Measurements from ENCODE around the gene MRPS26.
"Not testable (repeated sequence)": the region's sequence is repeated elsewhere in the genome, so short reads cannot be mapped to it uniquely, and the experiment has no call there.

Gene MRPS26

DNA sequence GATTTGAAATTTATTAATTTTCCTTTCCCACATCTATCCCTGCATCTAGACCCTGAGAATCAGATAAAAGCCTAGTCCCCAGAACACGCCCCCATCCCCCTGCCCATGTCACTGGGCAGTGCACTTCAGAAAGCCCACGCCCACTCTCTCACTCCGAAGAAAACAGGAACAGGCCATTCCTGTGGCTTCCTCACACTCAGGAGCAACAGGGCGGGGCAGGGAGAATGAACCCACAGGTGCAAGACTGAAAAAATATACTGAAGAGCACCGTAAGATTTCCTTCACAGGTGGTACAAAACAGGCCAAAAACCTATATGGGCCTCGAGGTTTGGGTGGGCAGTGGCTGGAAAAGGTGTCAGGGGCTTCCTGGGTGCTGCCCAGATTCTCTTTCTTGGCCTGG is 29.0 kb downstream of the MRPS26 start:
- DNase-seq (ENCODE audit: low read depth), result no peak

DNA sequence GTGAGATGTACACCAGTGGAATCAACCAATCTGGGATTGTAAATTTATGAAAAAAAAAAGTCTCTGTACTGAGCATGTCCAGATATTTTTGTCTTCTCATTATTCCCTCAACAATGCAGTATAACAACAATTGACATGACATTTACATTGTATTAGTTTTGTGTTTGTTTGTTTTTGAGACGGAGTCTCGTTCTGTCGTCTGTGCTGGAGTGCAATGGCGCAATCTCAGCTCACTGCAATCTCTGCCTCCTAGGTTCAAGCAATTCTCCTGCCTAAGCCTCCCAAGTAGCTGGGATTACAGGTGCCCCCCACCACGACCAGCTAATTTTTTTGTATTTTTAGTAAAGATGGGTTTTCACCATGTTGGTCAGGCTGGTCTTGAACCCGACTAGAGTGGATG is 29.5 kb downstream of the MRPS26 start:
- not testable (repeated sequence) for DNase-seq (ENCODE audit: low read depth)

DNA sequence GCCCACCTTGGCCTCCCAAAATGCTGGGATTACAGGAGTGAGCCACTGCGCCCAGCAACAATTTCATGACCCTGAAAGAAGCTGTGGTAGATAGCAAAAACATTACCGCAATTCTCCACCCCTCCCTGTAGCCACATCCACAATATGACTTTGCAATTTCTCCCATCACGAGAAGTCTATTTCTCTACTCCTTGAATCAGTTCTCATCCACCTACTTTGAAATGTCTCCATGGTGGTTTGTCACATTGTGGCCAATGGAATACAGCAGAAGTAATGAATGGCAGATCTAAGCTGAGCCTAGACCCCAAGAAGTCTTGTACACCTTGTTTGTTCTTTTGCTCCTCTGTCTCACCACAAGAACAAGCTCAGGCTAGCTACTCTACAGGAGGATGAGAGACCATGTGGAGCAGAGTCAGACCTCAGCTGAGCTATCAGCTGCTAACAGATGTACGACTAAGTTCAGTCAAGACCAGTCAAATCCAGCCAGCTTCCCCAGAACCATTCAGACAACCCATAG is 31.8 kb downstream of the MRPS26 start:
- no peak for DNase-seq (ENCODE audit: low read depth)

DNA sequence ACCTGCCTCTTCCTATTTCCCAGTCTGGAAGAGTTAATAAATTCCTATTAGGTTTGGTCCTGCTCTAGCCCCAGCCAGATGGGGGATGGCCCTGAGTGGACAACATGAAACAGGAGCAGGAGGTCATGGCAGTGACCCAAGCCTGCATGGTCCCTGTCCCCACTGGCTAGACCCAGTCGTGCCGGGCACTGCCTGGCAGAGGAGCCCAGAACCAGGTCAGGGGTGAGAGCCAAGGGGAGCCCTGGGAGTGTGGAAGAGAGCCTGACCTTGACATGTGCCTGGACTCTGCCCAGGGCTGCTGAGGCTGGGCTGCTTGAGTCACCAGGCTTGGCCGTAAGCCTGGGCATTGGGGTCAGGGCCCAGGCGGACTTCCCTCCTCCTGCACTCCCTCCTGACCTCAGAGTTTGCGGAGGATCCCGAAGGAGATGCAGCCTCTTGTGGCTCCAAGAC is 35.1 kb downstream of the MRPS26 start:
- DNase-seq (ENCODE audit: low read depth), result no peak

DNA sequence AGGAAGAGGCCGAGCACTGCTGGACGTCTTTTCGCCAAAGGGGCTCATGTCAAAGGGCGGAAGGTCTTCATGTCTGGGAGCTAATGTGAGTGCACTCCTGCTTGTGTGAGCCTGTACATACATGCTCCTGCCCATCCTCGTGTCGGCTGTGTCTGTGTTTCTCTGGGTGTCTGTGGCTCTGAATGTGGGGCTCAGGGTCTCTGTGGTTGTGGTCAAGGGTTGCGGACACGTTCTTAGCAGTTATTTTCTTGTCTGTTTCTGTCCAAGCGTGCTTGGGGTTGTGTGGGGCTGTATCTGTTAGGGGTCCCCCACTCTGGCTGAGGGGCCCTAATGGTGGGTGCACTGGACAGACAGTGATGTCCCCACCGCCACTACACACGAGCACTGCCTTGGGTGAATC is 35.8 kb downstream of the MRPS26 start:
- no peak for DNase-seq (ENCODE audit: low read depth)

DNA sequence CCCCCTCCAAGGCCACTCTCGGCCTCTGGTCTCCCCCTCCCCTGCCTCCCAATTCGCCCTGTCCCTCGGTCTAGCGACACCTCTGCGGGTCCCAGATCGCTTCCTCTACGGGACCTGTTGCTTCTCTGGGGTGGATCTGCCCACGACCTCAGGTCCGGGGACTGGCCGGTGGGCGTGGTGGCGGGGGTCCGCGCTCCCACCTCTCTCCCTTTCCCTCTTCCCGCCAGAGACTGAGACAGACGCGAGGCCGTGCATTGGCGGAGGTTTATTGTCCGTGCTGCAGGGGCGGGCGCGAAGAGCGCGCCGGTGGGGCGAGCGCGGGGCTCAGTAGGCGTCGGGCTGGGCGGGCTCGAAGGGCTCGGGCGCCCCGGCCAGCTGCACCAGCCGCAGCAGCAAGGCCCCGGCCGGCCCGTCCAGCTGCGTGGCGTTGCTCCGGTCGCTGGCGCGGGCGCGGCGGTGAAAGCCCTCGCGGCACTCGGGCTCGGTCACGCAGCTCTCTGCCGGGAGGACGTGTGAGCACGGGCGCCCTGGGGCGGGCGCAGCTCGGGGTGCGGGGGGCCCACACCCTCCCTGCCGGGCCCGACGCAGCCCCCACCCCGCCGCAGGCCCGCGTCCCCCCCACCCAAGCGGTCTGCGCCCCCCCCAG is 36.6 kb downstream of the MRPS26 start:
- no peak for DNase-seq (ENCODE audit: low read depth)

DNA sequence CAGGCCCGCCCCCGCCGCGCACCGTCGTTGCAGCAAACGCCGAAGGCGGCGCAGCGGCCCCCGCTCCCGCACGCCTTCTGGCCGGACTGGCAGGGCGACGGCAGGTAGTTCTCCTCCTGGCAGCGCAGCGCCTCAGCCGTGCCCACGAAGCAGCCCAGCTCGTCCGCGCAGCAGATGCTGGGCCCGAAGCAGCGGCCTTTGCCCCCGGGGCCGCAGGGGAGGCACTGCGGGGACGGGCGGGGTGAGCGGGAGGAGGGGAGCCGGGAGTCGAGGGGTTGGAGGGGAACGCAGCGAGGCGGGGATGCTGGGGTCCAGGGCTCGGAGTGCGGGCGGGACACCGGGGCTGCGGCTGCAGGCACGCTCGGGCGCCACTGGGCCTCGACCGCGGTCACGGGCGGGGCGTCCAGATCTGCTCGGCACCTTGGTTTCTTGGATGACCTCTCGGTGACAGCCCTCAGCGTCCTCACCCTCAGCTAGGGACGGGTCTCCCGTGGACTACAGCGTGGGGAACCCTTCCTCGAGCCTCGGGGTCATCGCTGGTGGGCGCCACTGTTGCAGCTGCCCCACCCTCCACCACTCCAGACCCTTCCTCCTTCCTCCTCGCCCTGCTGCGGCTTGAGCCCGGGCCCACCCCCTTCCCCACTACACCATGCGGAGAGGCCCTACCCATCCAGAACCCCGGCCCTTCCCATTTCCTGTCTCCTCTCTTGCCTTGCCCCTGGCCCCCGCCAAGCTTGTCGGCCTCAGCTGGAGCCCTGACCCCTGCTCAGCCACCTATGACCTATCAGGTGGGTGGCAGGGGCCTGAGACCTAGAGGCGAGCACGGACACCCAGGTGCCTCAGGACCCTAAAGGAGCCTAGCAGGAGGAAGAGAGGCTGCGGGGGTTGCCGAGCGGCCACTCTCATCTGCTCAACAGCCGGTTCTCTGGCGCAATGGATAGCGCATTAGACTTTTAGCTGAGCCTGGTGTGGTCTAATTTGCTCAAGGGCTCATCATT is 37.4 kb downstream of the MRPS26 start:
- no peak for DNase-seq (ENCODE audit: low read depth)

DNA sequence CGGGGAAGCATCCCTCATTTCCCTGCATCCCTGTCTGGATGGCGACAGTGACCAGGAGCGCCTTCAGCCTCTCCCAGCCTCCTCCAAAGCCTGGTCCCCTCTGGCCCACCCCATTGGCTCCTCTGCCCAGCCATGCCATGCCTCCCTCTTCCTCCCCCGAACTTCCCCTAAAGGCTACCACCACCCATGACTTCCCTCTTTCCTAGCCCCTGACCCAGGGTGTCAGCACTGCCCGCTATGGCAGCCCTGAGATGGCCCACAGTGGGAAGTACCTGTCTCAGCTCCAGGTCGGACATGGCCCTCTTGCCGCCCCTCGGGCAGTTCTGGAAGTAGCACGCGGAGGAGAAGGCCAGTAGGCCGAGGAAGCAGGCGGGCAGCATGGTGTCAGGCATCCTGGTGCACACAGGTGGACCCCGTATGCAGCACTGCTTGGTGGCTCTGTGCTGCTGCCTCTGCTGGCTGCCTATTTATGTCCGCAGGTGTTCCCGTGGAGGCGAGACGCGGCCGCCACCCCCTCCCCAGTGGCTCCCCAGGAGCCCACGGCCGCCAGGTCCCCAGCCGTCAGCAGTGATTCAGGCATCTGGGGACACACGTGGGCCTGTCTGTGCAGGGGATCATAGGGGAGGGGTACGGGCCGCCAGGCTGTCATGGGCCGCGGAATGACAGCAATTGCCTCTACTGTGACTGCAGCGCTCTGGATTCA is 38.6 kb downstream of the MRPS26 start, which contains the start of gene AVP:
Gene AVP, minus strand, starts transcription at position 442 of the 703 bp plus-strand sequence. Its CDS starts 50 bp downstream, at position 392.
- no peak for DNase-seq (ENCODE audit: low read depth)

DNA sequence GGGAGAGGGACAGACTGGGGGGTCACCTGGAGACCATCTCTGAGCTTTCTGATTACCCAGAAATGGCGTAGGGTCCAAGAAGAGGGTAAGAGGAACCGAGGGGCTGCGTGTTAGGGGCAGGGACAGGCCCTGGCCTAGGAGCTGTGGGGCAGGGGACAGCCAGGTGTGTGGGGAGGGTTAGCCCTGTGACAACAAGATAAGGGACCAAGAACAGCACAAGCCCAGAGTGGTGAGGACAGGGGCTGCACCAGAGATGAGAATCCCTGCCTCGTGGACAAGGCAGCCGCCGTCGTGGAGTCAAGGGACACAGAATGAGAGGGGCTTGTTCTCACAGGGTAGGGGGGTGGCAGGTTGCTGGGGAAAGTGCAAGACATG is 39.1 kb downstream of the MRPS26 start:
- no peak for DNase-seq (ENCODE audit: low read depth)

DNA sequence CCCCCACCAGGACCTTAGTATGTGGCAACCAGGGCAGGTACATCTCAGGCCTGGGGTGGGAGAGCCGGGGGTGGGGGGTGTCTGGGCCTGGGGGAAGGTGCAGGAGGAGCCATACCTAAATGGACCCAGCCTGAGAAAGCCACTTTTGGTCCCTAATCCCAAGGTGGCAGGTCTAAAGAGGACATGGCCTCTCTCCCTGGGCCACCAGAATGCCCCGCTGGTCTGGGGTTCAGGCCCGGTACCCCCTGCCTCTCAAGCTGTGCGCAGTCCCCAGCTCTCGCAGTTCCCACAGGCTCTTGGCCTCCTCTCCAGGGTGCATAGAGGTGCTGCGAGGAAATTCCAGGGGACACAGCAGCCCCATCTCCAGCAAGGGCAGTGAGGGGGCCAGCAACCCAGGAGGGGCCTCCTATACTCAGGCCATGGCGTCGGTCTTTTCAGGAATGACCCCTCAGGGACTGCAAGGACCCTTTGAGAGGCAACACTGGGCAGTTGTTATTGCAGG is 39.8 kb downstream of the MRPS26 start:
- no peak for DNase-seq (ENCODE audit: low read depth)

DNA sequence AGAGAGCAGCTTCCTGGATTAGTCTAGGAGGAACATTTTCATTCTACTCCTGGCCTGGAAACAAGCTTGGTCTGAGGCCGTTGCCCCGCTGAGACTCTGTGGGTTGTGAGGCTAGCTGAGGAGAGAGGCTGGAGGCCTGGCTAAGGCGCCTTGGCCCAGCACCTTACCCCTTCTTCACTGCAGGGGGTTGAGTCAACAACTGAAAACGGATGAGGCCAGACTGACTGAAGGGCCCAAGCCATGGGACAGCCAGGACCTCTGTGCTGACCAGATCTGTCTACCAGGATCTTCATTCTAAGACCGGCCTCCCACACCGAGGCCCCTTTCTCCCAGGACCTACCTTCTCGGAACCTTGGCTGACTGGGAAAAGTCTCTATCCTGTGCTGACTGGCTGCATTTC is 42.2 kb downstream of the MRPS26 start:
- DNase-seq (ENCODE audit: low read depth), result no peak

DNA sequence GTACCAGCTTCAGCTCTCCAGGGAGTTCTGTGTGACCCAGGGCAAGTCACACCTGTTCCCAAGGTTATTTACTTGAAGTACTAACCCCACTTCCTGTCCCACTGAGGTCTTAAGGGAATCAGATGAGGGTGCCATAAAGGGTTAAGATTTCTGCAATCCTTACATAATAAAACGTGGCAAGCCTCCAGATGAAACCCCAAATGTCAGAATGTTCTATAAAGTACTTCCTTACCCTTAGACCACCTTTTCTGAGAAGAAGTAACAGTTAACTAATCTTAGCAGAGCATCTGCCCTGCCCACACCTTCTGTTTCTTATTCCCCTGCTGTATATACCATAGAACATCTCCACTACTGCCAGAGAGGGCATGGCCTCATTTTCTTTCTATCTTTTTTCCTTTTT is 44.7 kb downstream of the MRPS26 start:
- DNase-seq (ENCODE audit: low read depth), result no peak

DNA sequence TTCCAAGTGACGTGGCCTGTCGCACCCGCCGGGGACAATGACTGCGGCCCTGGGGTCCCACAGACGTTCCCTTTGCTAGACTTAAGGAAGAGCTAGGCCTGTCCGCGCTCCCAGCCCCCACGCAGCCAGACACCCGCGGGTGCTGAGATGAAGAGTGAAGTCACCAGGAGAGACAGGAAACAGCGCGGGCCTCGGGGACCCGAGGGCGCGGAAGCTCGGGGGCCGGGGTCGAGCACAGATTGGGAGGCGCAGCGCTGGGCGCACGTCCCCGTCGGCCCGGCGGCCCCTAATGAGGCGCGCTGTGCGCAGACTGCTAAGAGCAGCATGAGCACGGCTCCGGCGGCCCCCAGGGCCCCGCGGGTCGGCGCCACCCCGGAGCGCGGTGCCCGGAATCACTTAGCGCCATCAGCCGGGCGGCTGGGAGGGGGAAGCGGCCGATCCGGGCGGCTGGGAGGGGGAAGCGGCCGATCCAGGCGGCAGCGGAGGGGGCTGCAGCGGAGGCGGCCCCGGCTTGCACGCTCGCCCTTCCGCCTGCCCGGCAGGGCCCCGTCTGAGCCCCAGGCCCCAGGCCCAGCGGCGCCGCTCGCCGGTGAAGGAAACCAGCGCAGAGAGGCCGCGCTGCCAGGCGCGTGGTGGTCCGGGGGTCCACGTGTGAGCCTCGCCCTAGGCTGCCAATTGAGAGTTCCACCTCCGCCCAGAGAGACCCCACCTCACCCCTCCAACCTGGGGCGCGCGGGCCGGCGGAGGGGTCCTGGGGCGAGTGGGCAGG is 46.9 kb downstream of the MRPS26 start:
- DNase-seq (ENCODE audit: low read depth), result no peak

DNA sequence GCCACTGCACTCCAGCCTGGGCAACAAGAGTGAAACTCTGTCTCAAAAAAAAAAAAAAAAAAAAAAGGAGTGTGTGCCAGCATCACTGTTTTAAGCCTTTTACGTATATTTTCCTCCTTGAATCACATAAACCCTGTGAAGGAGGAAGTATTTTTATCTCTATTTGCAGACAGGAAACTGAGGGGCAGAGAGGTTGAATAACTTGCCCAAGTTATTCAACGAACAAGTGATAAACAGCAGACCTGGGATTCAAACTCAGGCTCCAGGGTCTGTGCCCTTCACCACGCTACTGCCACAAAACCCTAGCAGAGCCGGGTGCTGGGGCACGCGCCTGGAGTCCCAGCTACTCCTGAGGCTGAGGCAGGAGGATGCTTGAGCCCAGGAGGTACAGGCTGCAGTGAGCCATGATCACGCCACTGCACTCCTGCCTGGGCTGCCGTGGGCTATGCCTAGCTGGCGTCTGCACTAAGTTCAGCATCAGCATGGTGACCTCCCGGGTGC is 48.1 kb downstream of the MRPS26 start:
- no peak for DNase-seq (ENCODE audit: low read depth)

DNA sequence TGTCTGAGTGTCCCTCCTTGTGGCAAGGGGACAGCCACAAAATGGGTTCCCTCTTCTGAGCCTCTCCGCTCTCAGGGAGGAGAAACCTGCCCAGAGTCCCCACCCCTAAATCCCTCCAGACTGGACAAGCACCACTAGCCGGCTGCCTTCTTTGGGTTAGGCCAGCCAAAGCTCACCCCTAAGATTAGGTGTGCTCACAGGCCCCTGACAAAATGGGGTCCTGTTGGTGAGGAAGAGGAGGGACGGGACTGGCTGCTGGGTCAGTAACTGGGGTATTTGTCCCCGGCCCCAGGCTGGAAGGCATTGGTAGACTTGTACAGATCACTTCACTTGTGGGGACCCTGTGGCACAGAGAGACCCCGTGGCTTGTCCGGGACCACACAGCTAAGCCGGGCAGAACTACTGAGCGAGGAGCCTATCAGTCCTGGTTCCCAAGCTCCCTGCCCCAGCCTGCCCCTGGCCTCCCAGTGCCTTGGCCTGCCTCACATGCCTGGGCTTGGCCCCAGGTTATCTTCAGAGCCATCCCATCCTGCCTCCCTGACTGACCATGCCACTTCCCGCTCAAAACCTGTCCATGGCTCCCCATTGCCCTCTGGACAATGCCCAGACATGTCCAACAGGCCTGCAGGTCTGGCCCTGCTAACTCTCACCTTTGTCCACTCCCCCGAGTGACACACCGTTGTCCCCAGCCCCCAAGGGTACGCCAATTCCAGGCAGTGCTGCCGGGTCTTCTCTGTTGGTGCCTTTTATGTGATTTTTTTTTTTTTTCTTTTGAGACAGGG is 49.2 kb downstream of the MRPS26 start:
- DNase-seq (ENCODE audit: low read depth), result no peak
